HG02981 (cell line): ENCODE measurements around the gene TRIOBP.

Source experiments
- ATAC-seq: cut with Tn5 transposase; IDR thresholded peaks from one replicate; pipeline ENCODE4 v1.9.1; 2021; ENCODE audit warnings: mild to moderate bottlenecking, moderate library complexity; ENCODE audit not compliant: unreplicated experiment

Gene TRIOBP

GRCh38 chr22:37748659-37749058, 51.8 kb downstream of the TRIOBP start:
- no peak for ATAC-seq

GRCh38 chr22:37749226-37749625, 52.4 kb downstream of the TRIOBP start:
- ATAC-seq, result no peak

GRCh38 chr22:37749831-37750595, 53.2 kb downstream of the TRIOBP start:
- no peak for ATAC-seq

- no peak for ATAC-seq
These were observed 53.8 kb downstream of the TRIOBP start for GRCh38 chr22:37750596-37751162.

DNA sequence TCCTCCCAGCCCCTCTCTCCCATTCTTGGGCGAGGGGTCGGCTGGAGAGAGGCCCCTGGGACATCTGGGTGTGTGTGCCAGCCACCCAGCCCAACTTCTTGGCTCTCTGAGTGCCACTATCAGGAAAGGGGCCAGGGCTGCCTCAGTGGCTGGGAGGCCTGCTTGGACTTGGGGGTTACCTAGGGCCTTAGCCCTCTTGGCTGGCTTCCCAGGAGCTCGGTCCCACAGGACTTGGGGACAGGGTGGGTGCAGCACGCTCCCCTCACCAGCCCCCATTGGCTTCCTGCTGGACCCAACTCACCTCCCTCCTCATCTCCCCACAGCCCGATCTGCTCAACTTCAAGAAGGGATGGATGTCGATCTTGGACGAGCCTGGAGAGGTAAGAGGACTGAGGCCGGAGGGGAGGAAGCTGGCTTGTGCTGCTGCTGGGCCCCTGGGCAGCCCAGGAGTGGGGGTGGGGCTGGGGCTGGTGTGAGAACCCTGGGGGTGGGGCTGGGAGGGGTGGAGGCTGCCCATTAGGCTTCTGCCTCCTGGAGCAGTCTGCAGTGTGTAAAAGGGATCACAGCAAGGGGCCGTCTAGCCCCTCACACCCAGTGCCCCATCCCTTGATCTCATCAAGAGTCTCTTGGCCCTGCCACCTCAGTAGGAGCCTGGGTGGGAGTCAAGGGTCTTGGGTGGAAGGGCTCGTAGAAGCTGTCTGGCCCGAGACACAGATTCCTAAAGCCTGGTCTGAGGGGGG, 54.8 kb downstream of the TRIOBP start:
- ATAC-seq, result no peak

- ATAC-seq, result no peak
These were observed 55.6 kb downstream of the TRIOBP start for GRCh38 chr22:37752189-37753087.

DNA sequence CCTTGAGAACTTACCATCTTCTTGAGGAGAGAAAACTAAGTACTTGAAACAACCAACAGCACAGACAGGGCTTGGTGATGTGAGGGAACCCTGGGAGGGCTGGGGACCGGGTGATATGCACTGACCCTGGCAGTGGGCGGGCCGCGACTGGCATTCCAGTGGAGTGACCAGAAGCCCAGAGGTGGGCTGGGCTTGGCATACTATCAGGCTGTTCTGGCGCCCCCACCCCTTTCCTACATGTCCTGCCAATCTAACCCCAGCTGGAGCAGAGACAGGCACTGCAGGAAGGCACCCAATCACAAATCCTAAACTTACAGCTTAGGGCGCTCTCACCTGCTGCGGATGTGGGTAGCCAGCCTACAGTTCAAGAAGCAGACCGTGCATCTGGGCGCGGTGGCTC, 56.9 kb downstream of the TRIOBP start:
- ATAC-seq, result no peak

DNA sequence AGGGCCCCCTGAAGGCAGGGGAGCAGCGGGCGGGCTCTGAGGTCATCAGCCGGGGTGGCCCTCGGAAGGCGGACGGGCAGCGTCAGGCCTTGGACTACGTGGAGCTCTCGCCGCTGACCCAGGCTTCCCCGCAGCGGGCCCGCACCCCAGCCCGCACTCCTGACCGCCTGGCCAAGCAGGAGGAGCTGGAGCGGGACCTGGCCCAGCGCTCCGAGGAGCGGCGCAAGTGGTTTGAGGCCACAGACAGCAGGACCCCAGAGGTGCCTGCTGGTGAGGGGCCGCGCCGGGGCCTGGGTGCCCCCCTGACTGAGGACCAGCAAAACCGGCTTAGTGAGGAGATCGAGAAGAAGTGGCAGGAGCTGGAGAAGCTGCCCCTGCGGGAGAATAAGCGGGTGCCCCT, 60.8 kb downstream of the TRIOBP start:
- ATAC-seq, result no peak

DNA sequence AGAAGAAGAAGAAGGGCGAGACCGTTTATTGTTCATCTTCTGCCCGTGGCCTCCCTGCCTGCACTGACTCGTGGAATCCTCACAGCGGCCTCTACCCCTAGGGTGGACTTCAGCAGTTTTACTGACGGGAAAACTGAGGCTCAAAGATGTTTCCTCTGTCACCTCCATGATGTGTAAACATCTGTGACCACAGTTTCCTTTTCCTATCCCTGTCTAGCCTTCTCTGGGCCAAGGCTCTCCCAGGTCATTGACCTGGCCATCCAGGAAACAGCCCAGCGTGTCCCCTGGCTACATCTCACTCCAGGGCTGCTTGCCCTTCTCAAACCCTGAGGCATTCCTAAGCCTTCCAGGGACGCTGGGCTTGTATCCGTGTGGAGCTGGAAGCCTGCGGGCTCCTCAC, 61.8 kb downstream of the TRIOBP start:
- no peak for ATAC-seq

DNA sequence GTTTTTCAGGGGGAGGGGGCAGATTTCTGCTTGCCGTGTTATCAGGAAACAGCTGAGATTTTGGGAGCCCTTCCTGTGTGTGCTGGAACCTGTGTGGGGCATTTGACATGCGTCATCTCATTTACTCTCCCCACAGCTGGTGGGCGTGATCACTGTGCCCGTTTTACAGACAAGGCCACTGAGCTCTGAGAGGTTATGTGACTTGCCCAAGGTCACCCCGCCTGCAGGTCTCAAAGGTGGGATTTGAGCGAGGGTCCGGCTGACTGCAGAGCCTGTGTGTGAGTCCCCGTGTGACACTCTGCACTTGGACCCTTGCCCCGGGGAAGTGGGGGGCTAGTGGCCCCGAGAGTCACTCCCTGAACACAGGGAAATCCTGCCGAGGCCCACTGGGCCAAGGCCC, 62.4 kb downstream of the TRIOBP start:
- no peak for ATAC-seq

- no peak for ATAC-seq
These were observed 63.3 kb downstream of the TRIOBP start for GRCh38 chr22:37760152-37760551.

DNA sequence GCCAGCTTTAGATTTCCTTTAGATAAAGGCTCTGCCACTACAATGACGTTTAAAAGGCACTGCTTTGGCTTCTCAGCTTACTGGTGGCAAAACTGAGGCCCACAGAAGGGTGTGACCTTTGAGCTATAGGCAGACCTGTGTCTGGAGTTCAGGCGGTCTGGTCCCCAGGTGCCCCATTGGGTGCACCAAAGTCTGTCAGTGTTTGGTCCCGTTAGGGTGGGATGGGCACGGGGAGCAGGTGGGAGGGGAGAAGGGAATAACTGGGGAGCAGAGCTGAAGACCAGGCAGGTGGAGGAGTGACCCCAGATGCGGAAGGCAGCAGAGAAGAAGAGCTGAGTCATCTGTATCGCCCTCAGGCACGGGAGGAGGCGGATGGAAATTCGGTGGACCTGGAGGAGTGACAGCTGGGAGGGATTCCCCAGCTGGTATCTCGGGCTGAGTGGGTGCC, 65.6 kb downstream of the TRIOBP start:
- no peak for ATAC-seq

- ATAC-seq, result no peak
These were observed 66.2 kb downstream of the TRIOBP start for GRCh38 chr22:37763012-37763411.

GRCh38 chr22:37763652-37764051, 66.8 kb downstream of the TRIOBP start:
- no peak for ATAC-seq

GRCh38 chr22:37764622-37765021, 67.8 kb downstream of the TRIOBP start:
- no peak for ATAC-seq

DNA sequence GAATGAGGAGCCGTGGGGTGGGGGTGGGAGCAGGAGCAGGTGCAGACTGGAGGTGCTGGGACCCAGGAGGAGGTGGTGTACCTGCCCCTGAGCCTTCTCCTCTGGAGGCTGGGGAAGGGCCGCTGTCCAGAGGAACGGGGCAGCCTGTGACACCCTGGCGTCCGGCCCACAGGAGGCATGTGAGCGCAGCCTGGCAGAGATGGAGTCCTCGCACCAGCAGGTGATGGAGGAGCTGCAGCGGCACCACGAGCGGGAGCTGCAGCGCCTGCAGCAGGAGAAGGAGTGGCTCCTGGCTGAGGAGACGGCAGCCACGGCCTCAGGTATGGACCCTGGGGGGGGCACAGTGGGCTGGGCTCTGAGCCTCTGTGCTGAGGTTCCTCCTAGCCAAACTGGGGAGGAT, 68.7 kb downstream of the TRIOBP start:
- no peak for ATAC-seq

DNA sequence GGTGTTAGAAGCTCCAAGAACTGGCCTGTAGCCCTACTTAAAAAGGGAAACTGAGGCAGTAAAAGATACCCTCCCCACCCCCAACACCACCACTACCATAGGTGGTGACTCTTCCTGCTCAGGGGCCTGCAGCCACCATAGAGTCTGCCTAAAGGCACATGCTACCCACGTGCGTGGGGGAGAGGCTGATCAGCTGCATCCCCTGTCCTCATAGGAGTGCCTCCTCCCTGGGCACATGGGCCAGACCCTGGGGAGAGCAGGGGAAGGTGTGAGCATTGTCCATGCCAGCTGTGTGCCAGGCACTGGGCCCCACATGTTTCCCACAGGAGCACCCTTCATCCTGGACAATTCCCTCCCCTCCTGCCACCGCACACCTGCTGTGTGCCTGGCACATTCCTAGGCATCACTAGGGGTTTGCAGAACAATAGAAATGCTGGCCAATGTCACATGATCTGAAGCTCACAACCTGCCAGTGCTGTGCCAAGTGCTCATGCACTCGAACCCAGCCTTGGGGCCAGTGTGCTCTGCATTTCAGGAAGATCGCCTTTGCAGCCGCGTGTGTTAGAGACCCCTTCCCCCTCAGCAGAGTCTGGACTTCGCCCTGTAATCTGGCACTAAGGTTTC, 69.2 kb downstream of the TRIOBP start:
- ATAC-seq, result no peak

DNA sequence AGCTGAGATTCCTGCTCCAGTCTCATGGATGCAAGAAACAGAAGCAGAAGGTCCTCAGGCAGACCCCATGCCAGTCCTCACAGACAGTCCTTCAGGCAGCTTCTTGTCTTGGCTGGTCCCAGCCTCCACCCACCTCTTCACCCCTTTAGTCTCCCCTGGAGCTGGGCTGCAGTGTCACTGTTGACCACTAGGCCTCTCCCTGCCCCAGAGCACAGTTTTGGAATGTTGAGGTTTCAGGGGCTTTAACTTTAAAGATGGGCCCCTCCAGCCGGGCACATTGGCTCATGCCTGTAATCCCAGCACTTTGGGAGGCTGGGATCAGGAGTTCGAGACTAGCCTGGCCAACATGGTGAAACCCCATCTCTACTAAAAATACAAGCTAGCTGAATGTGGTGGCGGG, 71.4 kb downstream of the TRIOBP start:
- no peak for ATAC-seq

DNA sequence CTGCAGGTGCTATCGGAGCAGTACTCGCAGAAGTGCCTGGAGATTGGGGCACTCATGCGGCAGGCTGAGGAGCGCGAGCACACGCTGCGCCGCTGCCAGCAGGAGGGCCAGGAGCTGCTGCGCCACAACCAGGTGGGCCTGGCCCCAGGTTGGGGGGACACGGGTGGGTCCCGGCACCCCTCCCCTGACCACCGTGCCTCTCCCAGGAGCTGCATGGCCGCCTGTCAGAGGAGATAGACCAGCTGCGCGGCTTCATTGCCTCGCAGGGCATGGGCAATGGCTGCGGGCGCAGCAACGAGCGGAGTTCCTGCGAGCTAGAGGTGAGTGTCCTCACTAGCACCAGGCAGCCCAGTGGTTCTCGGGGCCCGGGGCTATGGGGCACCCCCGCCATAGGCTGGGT, 72.2 kb downstream of the TRIOBP start:
- no peak for ATAC-seq

DNA sequence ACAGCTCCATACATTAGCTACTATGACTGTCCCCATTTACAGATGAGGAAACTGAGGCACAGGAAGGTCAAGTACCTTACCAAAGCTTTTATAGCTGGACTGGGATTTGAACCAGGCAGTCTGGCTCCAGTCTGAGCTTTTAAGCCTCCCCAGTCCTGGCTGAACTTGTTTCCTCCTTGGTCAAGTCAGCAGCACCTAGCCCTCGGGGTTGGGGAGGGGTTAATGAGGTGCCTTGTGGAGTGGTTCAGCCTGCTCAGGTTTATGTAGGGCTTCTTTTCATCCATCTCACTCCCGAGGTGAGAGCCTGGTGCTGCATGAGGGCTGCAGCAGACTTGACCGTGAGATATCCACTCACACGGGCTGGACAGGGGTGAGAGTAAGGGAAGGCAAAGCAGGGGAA, 74.2 kb downstream of the TRIOBP start:
- ATAC-seq, result no peak
